ENCODE results near the gene NFE2L1.
"Not testable (repeated sequence)": the region's sequence is repeated elsewhere in the genome, so short reads cannot be mapped to it uniquely, and the experiment has no call there.

Gene NFE2L1

DNA sequence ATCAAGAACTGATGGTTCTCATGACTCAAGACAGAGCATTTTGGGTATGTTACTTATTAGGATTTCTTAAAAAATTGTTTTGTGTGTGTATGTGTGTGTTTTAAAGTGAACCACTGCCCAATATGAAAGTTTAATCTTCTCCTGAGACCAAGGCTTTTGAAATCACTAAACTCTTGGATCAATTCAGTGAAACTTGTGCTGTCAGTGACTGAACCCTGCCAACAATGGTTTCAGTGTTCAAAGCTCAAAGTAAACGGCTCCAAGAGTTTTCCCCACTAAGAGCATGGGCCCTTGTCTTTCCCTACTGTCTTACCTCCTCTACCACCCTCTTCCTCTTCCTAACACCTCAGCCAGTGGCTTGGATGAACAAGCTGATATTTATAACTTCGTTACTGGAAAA, 22.0 kb downstream of the NFE2L1 start:
- DNase-seq: no peak

DNA sequence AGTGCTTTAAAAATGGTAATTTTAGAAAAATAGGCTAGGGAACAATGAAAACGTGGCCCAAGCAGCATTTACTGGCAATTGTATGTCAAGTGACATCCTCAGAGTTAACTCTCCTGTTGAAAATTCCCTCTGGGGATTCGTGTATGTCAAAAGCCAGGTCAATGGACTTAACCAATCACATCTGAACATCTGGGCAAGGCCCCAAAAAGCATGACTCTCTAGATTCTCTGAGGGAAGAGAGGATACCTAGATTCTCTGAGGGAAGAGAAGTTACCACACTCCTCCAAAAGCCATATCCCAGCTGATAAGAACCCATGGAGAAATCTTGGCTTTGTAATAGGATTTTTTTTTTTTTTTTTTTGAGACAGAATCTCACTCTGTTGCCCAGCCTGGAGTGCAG, 23.5 kb downstream of the NFE2L1 start:
- DNase-seq: no peak

DNA sequence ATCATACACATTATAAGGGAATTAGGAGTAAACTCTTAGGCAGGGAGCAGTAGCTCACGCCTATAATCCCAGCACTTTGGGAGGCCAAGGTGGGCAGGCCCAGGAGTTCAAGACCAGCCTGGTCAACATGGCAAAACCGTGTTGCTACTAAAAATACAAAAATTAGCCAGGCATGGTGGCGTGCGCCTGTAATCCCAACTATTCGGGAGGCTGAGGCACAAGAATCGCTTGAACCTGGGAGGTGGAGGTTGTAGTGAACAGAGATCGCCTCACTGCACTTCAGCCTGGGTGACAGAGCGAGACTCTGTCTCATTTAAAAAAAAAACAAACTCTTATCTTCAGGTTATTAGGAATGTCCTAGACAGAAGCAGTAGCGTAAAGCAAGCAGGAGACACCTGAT, 24.7 kb downstream of the NFE2L1 start:
- DNase-seq: not testable (repeated sequence)

DNA sequence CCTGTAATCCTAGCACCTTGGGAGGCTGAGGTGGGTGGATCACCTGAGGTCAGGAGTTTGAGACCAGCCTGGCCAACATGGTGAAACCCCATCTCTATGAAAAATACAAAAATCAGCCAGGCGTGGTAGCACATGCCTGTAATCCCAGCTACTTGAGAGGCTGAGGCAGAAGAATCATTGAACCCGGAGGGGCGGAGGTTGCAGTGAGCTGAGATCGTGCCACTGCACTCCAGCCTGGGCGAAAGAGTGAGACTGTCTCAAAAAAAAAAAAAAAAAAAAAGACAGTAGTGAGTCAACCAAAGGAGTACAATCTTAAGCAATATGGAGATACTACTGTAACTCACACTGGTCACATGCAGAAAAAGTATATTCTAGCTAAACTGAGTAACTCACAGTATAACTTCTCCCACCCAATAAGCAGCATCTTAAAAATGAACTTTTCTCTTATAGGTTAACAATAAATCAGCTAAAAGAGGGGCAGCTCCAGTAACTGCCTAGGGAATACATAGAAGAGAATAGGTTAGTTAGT, 25.5 kb downstream of the NFE2L1 start:
- not testable (repeated sequence) for DNase-seq

DNA sequence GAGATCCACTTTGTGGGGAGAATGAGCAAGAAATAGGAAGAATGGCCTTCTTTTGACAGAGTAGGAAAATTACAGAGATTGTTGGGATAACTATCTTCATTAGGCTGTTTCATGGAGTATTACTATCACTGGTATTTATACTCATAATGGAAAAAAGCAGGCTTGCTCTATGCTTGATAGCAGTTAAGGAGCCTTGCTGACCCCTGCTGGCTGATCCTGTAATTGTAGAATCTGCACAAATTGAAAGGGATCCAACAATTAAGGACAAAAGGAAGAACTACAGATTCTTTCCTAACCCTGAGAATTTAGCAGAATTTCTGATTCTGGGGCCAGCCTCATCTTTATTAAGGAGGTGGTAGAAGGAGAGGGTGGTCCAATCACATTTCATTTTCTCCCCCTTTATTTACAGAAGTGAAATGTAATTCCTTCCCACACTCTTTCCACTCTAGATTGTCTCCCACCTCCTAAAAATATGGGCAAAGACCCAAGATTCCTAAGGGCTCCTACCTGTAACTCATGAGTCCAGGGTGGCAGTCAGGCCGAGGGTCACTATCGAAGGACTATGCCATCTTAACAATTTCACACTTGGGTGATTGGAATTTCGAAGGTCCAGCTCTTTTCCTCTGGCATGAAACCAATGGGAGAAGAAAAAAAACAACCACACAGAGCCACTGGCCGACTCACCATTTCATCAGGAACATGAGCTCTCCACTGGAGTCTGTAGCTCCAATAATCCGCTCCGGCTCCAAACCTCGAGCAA, 26.3 kb downstream of the NFE2L1 start:
- DNase-seq: peak; percentile 77

DNA sequence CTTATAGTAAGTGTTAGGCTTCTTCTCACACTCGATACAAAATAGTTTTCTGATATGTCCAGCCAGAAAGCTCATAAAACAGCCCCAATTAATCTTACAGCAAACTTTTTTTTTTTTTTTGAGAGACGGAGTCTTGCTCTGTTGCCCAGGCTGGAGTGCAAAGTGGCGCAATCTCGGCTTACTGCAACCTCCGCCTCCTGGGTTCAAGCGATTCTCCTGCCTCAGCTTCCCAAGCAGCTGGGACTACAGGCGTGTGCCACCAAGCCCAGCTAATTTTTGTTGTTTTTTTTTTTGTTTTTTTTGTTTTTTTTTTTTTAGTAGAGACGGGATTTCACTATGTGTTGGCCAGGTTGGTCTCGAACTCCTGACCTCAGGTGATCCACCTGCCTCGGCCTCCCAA, 29.0 kb downstream of the NFE2L1 start:
- DNase-seq: not testable (repeated sequence)

DNA sequence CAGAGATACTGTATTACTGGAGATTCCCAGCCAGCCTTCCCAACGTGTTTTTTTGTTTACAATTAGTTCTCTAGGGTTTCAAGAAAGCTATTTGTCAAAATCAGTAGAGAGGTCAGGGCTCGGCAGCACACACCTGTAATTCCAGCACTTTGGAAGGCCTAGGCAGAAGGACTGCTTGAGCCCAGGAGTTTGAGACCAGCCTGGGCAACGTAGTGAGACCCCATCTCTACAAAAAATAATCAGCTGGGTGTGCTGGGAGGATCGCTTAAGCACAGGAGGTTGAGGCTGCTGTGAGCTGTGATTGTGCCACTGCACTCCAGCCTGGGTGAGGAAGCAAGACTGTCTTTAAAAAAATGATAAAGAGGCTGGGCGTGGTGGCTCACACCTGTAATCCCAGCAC, 33.7 kb downstream of the NFE2L1 start:
- no peak for DNase-seq

DNA sequence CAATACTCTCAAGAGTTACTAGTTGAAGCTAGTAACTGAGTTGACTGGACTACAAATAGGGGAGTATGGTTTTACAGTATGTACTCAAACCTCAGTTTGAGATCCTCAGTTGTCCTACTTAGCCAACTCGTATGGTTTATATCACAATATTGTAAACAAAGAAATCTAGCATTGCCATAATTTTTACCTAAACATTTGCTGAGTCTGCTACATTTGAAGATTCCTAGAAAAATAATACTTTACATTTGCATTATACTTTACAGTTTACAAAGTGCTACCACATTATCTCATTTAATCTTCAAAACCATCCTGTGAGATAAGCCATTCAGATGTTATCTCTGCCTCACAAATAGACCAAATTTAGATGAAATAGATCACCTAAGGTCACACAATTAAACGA, 36.8 kb downstream of the NFE2L1 start:
- DNase-seq: no peak

DNA sequence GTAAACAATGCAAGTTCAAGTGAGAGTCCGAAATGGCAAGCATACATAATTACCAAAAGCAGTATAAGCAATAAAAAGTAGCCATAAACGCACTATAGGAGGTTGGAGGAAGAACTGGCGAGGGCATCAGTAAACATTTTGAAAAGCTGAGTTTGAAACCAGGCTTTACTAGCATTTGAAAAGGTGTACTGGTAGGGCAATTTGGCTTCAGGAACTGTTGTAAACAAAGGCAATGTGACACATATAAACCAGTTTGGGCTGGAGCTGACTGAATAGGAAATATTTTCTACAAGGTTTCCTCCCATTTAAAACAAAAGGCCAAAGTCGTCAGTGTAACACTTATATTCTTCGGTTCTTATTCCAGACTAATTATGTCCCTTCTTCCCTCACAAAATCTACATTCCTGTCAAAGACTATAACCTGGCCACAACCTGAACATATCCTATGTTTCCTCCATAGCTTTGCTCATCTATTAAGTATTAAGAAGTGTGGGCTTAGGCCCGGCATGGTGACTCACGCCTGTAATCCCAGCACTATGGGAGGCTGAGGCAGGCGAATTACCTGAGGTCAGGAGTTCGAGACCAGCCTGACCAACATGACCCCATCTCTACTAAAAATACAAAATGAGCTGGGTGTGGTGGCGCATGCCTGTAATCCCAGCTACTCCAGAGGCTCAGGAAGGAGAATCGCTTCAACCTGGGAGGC, 45.3 kb downstream of the NFE2L1 start:
- no peak for DNase-seq

DNA sequence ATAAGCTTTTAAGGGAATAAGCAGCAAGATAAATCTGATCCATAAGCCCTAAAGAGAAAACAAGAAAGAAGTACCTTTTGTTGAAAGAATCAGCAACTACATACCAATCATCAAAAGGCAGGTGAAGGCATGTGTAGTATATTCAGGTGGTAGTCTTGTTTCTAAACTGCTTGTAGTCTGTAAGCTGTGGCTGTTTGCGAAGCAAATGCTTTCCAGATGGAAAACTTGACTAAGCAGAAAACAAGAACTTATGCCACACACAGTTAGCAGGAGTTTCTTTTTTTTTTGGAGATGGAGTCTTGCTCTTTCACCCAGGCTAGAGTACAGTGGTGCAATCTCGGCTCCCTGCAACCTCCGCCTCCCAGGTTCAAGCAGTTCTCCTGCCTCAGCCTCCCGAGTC, 47.5 kb downstream of the NFE2L1 start:
- no peak for DNase-seq

DNA sequence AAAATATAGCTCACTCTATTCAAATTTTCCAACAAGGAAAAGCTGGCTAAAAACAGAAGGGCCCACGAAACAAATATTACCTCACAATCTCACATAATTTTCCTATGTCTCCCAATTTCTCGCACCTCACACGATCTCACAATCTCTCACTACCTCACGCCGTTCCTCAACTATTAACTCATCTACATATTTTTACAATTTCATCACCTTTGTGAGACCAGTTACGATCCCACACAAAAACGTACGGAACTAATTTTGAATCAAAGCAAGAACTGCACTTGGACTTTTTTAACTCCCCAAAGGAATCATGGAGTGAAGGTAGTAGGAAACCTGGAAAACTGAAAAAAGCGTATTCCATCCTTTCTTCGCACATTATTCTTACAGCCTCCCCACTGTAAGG, 52.0 kb downstream of the NFE2L1 start:
- DNase-seq: peak; percentile 78

DNA sequence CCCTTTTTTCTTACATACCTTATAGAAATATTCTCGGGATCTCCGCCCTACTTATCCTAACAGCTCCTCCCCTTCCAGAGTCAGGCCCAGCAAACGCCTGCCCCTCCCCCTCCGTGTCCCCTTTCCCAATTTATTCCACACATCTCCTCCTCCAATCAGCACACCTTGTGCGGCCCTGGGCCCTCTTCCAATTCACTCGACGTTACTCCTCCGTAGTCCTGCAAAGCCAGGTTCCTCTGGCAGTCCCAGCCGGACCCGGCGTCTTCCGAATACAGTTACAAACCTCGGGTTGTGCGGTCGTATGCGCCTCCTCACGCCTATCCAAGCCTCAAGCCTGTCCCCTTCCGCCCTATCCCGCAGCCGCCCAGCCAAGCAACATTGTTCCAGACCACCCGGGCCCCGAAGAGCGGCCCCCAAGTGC, 52.4 kb downstream of the NFE2L1 start:
- DNase-seq: peak; percentile 75

DNA sequence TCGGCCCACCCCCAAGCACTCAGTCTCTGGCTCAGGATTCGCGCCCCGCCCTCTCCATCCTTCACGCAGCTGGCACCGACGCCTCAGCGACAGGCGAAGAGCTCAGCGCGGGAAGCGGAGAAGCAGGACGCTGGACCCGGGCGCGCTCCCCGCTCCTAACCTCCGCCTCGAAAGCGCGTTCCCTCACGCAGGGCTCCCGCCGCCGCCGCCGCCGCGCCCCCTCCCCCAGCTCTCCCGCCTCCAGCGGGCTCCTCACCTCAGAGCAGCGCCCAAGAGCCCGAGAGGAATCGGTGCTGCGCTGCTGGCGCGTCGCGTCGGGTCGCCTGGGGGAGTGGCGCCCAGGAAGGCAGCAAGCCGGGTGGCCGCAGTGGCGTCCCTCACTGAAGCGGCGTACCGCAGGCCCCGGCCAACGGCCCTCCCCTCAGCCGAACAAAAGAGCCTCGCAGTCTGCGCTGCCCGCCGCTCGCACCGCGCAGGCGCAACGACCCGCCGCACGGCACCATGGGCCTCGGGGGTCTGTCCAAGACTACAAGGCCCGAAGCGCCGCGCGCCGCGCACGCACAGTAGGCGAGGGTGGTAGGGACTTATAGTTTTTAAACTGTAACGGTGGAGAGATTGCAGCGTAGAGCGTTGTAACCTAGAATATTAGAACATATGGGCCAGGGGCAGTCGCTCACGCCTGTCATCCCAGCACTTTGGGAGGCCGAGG, 53.0 kb downstream of the NFE2L1 start, which contains the start of gene CBX1:
Gene CBX1 (minus strand): TSS at position 467 of the 709 bp plus-strand sequence. CDS start 24,474 bp downstream, outside the sequence.
- DNase-seq: peak; percentile 95

DNA sequence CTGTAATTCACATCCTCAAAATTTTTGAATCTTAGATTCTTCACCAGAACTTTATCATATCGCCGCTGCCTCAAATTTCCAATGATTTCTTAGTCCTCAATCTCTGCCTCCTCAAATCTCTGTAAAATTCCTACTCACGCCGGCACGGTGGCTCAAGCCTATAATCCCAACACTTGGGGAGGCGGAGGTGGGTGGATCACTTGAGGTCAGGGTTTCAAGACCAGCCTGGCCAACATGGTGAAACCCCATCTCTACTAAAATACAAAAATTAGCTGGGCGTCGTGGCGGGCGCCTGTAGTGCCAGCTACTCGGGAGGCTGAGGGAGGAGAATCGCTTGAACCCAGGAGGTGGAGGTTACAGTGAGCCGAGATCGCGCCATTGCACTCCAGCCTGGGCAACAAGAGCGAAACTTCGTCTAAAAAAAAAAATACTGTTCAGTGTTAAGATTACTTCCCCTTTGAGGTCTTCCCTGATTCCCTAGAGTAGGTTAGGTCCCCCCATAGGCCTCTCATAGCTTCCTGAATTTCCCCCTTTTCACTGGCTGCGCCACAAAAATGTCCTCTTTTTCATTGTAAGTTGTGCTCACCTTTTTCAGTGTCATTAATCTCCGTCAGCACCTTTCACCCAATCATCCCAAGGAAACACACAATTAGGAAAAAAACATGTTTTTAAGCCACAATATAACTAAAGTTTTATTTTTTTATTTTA, 54.0 kb downstream of the NFE2L1 start:
- DNase-seq: no peak

DNA sequence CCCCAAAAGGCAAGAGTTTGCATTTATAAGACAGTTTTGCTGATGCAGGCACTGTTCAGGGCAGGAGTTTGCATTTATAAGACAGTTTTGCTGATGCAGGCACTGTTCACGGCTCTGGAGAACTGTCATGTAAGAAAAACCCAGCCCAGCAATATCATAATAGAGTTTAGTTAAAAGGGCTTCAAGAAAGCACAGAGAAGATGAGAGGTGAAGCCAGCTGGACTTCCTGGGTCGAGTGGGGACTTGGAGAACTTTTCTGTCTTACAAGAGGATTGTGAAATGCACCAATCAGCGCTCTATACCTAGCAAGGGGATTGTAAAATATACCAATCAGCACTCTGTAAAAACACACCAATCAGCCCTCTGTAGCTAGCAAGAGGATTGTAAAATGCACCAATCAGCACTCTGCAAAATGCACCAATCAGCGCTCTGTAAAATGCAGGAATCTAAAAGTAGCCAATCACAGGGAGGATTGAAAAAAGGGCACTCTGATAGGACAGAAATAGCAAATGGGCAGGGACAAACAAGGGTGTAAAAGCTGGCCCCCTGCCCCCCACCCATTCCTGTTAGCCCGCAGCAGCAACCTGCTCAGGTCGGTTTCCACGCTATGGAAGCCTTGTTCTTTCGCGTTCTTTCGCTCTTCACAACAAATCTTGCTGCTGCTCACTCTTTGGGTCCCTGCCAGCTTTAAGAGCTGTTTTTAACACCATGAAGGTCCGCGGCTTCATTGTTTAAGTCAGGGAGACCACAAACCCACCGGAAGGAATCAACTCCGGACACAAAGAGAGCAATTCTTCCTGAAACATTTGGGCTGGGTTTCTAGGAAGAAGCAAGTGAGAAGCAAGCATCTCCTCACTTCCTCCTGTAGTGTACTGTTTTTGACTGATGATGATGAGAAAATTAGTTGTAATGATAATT, 54.9 kb downstream of the NFE2L1 start:
- DNase-seq: no peak

DNA sequence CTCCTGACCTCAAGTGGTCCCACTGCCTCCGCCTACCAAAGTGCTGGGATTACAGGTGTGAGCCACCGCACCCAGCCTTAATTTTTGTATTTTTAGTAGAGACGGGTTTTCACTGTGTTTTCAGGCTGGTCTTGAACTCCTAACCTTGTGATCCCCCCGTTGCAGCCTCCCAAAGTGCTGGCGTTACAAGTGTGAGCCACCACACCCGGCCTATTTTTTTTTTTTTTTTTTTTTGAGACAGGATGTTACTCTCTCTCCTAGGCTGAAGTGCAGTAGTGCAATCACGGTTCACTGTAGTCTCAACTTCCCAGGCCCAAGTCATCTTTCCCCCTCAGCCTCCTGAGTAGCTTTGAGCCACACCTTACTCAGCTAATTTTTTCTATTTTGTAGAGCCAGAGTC, 56.3 kb downstream of the NFE2L1 start:
- no peak for DNase-seq

DNA sequence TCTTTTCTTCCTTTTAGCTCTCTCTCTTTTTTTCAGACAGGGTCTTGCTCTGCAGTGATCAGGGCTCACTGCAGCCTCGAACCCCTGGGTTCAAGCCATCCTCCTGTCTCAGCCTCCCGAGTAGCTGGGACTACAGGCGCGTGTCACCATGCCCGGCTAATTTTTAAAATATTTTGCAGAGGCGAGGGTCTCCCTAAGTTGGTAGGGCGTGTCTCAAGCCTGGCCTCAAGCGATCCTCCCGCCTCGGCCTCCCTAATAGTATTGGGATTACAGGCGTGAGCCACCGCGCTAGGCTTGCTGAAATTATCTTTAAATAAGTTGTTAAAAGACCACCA, 58.6 kb downstream of the NFE2L1 start:
- no peak for DNase-seq

DNA sequence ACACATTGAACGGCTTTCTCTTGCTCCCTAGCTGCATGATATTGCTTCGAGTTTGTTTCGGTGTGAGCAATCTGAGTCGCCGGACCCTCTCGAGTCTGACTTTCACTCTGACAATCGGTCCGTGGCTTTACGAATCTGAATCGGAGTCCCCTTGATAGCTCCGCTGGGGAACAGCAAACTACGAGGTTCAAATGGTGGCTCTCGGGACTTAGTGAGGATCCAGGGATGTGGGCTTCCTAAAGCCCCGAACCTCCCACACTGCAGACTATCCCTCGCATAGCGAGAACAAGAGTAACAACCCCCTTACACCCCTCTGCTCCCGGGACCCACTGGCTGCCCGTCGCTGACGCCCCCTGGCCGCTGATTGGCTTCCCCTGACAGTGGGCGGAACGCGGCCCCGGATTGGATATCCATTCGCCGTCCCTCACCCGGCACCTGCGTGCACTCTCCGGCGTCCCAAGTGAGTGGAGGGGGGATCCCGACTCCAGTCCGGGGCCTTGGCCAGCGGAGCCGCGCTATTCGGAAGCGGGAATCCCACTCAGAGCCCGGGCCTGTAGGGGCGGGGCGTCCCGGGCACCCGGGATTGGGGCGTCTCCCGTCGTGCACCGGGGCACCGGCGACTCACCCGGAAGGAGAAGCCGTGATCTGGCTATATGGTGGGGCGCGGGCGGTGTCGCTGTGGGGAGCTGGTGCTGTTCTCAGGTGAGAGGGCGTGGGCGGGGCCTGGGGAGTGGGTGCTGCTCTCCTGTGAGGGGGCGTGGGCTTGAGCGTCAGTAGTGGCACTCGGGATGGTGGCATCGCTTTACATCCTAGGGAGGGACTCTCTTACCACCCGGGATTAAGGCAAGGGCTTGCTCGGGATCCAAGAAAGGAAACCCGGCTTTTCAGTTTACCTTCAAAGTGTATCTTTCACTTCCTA, 59.2 kb downstream of the NFE2L1 start, which contains the start of gene SNX11:
Gene SNX11 (plus strand): TSS at position 630 of the 919 bp plus-strand sequence. CDS start 4,278 bp downstream, outside the sequence.
- DNase-seq: peak; percentile 88

DNA sequence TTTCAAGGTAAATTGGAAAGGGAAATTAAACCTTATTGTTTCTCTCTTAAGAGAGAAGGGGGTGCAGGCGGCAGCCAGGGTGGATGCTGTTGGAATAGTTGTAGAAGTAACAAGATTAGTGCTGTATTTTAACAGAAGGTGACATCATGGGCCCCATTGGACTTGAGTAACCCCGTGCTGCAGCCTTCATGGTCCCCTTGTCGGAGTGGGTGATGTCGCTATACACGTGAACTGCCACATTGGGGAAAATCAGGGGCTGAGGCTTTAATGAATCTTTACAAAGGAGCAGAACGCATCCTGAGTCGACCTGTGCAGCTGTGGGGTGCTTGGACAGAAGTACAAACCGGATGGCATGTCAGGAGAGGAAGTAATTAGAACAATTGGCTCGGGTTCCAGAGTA, 62.6 kb downstream of the NFE2L1 start:
- DNase-seq: no peak

Measured in fibroblast of skin of right biceps (primary cell).